GM12872 (cell line): Measurements from ENCODE around the gene APOA1.

Experiments
- CTCF ChIP-seq: IDR thresholded peaks from 3 replicates; pipeline ENCODE4 v1.5.1; 2011; ENCODE audit warnings: low read depth, mild to moderate bottlenecking, low read length, moderate library complexity; ENCODE audit not compliant: insufficient read depth

The APOA1 gene

DNA sequence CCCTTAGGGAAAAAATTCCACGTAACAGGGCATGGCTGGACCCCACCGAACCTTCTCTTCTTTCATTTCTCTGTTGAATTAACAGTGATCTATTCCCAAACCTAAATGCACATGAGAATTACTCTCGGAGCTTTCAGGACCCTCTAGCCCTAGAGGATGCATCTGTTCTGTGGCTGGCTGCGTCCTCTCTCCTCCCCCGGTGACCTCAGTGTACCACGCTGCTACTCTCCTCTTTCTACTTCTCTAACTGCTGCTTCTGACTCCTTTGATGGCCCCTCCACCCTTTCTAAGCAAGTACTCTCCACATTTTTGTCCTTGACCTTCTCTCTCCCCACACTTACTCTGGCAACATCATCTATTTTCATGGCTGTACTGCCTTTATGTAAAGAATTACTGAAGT lies 12.1 kb upstream of the APOA1 start:
- TF ChIP-seq CTCF: no peak

DNA sequence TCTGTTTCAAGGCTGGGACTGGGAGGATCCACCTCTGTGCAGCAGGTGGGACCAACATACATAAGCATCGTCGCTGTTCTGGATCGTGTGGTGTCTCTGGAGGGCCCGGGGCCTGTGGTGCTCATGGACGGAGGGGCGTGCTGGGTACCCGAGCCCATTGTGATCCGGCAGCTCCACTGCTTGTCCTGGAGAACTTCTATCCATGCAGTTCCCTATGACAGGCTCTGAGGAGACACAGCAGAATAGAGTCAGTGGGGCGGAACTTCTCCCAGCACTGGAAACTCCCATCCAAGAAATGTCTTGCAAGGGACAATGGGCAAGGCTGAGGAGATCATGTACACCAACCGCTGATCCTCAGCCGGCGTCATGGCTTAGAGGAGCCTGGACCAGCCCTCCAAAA lies 11.6 kb upstream of the APOA1 start:
- no peak for TF ChIP-seq CTCF

DNA sequence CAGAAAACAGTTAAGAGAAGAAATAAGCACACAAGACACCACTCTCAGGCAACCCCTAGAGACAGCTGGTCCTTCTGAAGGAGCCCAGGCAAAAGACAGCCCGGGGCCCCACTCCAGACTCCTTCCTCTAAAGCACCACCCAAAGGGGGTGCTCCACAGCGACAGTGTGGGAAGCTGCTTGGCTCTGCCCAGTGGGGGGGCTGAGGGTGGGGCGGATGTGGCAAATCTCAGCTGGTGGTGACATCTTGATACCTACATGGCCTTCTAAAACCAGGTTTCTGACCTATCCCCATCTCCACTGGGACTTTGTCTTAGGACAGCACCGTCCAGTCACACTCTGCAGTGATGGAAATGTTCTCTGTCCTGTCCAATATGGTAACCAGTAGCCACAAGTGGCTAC lies 10.2 kb upstream of the APOA1 start:
- TF ChIP-seq CTCF: no peak

- TF ChIP-seq CTCF: no peak
These were observed 7.3 kb upstream of the APOA1 start for GRCh38 chr11:116844722-116845121.

DNA sequence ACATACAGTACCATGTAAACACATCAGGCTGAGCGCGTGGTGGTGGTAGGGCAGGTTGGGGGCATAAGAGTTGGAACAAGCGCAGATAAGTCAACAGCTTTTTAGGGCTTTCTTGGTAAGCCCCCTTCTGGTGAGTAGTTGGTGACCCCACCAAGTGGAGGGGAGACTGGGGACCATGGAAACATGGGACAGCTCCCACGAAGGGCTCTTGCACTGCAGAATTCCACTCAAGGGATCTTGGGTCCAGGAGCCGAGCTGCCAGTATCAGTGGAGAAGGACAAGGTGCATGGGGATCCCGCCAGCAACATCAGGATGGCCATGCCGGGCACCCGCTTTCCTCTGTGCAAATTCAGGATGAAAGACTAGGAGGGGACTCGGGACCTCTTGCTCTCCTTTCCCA lies 6.2 kb upstream of the APOA1 start:
- TF ChIP-seq CTCF: no peak

DNA sequence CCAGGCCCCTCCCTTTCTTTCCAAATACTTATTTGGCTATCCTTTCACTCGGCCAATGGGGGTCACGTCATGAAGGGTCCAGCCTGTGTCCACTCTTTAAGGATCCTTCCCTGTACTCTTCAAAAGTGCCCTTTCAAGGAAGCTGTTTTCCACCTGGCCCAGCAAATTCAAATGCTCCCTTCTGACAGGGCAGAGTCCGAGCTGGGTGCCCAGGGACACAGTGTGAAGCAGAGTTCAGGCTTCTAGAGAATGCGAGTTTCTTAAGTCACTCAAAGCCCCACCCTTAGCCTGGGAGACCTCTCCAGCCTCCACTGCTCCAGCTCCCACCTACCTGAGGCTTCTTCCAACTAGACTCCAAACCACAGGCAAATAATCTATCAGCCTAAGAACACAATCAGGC lies 5.5 kb upstream of the APOA1 start:
- TF ChIP-seq CTCF: no peak

DNA sequence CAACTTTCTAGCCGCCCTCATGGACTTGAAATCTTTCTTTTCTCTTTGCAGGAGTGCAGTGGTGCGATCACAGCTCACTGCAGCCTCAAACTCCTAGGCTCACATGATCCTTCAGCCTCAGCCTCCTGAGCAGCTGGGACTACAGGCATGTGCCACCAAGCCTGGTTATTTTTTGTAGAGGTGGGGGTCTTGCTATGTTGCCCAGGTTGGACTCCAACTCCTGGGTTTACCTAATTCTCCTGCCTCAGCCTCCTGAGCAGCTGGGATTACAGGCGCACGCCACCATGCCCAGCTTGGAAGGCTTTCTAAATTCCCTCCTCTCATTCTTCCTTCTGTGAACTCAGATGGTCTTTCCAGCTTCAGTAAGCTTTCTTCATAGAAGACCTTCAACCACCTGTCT lies 4.7 kb upstream of the APOA1 start:
- no peak for TF ChIP-seq CTCF

- no peak for TF ChIP-seq CTCF
These were observed 3.4 kb upstream of the APOA1 start for GRCh38 chr11:116840746-116841296.
